GM19455 (cell line): ENCODE results near the gene UBR4.

Experiments used
- ATAC-seq: cut with Tn5 transposase; IDR thresholded peaks from one replicate; pipeline ENCODE4 v1.9.1; 2021; ENCODE audit not compliant: unreplicated experiment

UBR4 gene

GRCh38 chr1:19149736-19150135 lies 60.3 kb downstream of the UBR4 start:
- no peak for ATAC-seq

GRCh38 chr1:19140465-19140864 lies 69.6 kb downstream of the UBR4 start:
- ATAC-seq: no peak

- no peak for ATAC-seq
These were observed 70.4 kb downstream of the UBR4 start for GRCh38 chr1:19139711-19140110.

GRCh38 chr1:19138958-19139581 lies 71.0 kb downstream of the UBR4 start:
- ATAC-seq: no peak

- ATAC-seq: no peak
These were observed 71.7 kb downstream of the UBR4 start for GRCh38 chr1:19138331-19138730.

DNA sequence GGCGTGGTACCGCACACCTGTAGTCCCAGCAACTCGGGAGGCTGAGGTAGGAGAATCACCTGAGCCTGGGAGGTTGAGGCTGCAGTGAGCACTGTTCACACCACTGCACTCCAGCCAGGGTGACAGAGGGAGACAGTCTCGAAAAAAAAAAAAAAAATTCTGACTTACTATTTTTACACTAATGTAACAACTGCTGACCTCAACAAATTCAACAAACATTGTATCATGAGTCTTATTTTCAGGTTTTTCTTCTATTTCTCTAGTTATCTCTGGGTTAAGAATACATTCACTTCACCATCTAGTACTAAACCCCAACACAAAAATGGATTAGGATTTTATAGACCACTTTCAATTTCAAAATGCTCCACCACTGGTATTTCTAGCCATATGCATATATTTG lies 72.9 kb downstream of the UBR4 start:
- ATAC-seq: no peak

DNA sequence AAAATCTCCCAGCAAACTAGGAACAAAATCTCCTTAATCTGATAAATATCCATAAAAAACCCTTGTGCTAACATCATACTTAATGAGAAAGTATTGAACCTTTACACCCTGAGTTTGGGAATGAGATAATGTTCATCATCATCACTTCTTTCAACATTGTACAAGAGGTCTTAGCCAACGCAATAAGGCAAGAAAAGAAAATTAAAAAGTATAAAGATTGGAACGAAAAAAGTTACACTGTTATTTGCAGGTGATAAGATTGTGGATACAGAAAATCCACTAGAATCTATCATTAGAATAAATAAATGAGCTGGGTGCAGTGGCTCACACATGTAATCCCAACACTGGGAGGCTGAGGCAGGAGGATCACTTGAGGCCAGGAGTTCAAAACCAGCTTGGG lies 76.7 kb downstream of the UBR4 start:
- no peak for ATAC-seq

DNA sequence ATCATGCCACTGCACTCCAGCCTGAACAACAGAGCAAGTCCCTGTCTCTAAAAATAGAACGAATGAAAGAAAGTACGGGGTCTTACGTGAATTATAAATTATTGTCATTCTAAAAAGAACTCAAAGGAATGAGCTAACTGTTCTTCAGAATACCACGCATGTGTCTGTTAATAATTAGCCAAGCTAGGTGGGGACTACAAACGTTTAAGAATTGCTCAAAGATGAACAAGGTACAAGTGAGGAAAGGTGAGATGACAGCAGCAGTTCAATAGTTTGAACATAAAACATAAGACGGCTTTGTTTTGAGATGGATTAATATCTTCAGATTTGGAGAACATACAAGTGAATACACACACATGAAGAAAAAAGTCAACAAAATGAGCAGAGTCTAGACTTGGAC lies 79.6 kb downstream of the UBR4 start:
- ATAC-seq: no peak

- no peak for ATAC-seq
These were observed 81.0 kb downstream of the UBR4 start for GRCh38 chr1:19128968-19129514.

GRCh38 chr1:19124273-19124672 lies 85.8 kb downstream of the UBR4 start:
- no peak for ATAC-seq

DNA sequence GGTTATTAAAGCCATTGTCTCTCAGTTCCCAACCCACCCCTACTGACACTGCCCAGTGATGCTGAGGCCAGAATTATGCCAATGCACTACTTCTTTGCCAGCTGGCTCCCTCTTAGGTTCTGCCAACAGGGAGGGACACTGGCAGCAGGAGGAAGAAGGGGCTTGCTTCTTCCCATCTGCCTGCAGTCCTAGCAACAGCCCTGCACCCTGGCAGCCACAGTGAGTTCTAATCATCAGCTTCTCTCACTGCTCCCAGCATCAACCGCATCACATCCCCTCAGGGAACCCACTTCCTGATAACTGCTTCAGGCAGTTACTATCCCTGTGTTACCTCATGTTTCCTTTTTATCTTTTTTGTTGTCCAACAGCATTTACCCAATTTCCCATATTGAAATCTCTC lies 86.2 kb downstream of the UBR4 start:
- ATAC-seq: no peak

GRCh38 chr1:19122668-19123067 lies 87.4 kb downstream of the UBR4 start:
- ATAC-seq: no peak

- ATAC-seq: no peak
These were observed 88.9 kb downstream of the UBR4 start for GRCh38 chr1:19121192-19121591.

GRCh38 chr1:19120070-19120469 lies 90.0 kb downstream of the UBR4 start:
- ATAC-seq: no peak

DNA sequence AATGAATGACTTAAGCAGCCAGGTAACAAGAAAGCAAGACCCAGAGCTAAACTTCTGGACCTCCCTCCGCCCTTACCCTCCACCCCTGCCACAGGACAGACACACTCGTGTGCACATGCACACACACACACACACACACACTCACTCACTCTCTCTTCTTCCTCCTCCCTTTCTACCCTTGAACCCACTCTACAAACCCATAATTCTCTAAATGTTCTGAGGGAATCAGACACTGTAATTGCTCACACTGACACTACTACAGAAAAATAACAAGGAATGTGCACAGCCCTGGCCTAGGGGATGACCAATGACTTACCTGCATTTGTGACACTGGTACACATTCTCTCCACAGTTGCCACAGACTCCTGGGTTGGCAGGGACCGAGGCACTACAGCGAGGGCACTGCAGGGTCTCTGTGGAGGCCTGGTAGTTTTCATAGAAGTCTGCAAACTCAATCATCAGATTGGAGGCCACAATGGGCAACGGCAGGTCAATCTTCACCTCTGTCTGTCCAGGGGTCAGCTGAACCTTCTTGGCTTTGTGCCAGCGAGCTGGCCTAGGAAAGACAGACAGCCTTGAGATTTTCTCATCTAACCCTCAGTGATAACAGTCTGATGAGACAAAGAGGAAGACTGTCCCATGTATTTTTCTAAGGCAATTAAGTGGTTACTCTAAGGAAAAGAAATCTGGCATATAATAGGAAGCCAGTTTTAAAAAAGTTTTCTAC lies 94.8 kb downstream of the UBR4 start:
- no peak for ATAC-seq

GRCh38 chr1:19113697-19114092 lies 96.4 kb downstream of the UBR4 start:
- ATAC-seq: no peak

DNA sequence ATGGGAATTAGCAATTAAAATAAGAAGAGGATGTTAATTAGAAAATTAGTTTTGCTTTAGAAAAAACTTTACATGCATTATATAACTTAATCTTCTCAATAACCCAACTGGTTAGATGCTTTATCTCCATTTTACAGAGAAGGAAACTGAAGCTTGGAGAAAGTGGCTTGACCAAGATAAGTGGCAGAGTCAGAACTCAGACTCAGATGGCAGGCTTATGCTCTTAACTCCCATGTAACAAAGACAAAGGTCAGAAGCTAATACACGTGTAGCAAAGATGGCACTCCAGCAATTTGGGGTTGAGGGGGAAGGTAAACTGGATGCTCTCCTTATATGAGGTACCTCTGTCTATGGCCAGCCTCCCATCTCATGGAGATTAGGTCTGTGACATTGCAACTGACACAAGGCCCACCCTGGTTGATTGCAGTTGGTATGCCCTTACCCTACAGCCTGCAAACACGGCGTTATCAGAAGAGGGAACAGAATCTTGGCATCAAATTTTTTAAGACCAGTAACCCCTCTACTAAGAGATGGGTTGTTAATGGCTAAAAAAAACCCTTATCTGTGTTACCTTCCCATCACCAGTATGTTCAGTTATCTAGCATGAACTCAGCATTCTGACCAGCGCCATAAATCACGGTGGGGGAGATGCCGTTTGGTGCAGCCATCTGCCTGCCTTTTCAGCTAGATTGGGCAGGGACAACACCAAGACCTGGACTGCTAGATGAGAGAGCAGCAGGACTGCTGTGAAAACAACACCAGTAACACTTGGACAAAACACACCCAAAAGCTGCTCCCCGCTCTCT lies 97.0 kb downstream of the UBR4 start:
- no peak for ATAC-seq

DNA sequence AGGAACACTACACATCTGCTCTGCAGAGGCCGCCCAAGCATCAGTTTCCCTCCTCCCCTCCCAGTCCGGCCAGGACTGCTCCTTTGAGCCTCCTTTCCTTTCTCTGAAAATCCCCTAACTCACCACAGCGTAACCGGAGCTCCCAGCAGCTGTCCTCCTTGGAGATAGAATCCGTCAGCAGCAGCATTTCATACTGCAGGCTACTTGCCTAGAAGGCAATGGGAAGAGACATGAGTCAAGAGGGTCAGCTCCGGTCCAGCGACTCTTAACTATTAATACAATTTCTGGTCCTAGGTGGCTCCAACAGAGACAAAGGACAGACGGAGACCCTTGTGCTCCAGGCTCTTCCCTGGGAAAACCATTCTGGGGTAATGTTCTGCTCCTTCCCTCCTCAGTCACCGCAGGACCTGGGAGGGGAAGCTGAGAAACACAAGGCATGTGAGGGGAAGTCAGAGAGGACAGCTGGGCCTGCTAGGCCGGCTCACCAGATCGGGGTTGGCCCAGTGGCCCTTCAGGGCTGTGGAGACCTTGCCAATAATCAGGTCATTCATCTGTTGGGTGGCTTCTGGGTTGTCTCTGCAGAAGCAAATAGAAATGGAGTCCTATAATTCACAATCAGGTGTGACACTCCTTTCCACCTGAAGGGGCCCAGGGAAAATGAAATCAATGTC lies 99.7 kb downstream of the UBR4 start:
- ATAC-seq: no peak

- no peak for ATAC-seq
These were observed 100.5 kb downstream of the UBR4 start for GRCh38 chr1:19109545-19109944.

DNA sequence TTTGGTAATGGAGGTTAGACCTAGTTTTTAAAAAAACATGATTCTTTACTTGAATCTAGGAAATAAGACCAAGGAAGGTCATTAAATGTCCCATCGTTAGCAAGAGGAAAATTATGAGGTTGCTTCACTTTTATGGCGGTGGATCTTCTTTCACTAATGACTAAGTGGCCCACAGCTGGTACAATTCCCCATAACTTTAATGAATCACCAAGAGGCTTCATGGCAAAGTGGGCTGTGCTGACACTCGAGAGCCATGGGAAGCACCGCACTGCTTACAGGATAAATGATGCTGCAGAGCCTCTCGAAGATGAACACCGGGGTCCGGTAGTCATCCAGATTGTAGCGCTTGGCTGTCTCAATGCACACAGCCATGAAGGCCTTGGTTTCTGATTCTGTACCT lies 108.8 kb downstream of the UBR4 start:
- ATAC-seq: no peak

DNA sequence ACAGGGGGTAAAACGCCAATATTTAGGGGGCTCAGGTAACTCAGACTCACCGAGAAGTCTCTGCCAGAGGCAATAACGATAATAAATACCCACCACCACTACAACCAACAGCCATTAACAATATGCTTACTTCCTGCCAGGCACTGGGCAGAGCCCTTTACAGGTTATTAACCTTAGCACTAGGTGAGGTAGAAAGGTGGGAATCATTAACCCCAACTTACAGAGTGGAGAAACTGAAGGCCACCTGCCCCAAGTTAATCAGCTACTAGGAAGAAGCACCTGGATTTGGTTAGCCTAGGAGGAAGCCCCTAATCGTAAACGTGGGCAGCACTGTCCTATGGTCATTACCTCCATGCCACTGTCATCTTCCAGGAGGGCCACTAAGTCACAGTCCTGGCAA lies 110.0 kb downstream of the UBR4 start:
- ATAC-seq: no peak
